Gastroesophageal sphincter (tissue), 3 donors: ENCODE data around the gene FRMD5.

Experiments
- EP300 ChIP-seq: sonication (generic); formaldehyde crosslinking; IDR thresholded peaks from one replicate; pipeline ENCODE4 v1.6.1; 2017; ENCODE audit warnings: antibody characterized with exemption, mild to moderate bottlenecking
- TF ChIP-seq, protein P1 (sequence below), 4 experiments: fragments of 200-600 bp in 2 of 4; fragments of 450-650 bp in 2 of 4; sonication (generic) in 1 of 4; IDR thresholded peaks; one replicate each; pipeline ENCODE4 v1.5.1; 2017 to 2019; ENCODE audit warnings: antibody characterized with exemption in 4 of 4, mild to moderate bottlenecking in 2 of 4, moderate library complexity in 2 of 4

DNA sequence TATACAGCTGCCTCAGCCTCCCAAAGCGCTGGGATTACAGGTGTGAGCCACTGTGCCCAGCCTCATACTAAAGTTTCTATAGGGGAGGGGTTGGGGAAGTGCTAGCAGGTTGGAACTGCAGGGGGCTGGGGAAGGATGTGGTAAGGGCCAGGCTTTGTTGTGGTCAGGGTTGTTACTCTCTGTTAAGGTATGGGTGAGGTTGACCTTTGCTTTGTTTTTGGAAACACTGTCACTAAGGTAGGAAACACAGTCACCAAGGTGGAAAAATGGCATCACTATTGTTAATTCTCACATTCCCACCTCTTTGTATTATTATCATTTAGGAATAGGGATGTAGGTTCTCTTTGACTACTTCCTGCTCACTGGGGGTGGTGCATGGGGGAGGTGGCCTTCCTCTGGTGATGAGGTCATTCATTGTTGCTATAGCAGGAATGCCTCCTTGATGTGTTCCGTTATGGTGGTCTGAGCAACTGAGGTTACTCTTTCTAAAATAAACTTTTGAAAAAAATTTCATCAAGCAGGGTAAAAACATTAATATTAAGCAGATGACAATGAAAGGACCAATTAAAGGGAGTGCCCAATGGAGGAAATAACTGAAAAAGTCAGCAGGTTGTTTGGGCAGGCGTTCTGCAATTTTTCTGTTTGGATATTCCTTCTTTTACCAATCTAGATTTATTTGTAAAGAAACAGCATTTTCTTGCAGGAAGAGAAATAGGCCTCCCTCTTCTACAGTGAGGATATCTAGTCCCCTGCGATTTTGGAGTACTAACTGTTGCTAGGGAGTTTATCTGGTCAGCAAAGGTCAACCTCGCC lies 217.8 kb downstream of the FRMD5 start:
- TF ChIP-seq, protein P1, sequence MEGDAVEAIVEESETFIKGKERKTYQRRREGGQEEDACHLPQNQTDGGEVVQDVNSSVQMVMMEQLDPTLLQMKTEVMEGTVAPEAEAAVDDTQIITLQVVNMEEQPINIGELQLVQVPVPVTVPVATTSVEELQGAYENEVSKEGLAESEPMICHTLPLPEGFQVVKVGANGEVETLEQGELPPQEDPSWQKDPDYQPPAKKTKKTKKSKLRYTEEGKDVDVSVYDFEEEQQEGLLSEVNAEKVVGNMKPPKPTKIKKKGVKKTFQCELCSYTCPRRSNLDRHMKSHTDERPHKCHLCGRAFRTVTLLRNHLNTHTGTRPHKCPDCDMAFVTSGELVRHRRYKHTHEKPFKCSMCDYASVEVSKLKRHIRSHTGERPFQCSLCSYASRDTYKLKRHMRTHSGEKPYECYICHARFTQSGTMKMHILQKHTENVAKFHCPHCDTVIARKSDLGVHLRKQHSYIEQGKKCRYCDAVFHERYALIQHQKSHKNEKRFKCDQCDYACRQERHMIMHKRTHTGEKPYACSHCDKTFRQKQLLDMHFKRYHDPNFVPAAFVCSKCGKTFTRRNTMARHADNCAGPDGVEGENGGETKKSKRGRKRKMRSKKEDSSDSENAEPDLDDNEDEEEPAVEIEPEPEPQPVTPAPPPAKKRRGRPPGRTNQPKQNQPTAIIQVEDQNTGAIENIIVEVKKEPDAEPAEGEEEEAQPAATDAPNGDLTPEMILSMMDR (IDR thresholded peaks at IDR 0.05): no peak
- no peak for TF ChIP-seq EP300
